ENCODE data around the gene ZNF580. TPM values are rescaled to one million over a fixed set of nuclear protein-coding genes. Genes with fewer than 3 reads are reported as not detected.

Gene ZNF580
- total and polyA plus RNA-seq, 2 donors = 6.4 to 32.9 TPM

DNA sequence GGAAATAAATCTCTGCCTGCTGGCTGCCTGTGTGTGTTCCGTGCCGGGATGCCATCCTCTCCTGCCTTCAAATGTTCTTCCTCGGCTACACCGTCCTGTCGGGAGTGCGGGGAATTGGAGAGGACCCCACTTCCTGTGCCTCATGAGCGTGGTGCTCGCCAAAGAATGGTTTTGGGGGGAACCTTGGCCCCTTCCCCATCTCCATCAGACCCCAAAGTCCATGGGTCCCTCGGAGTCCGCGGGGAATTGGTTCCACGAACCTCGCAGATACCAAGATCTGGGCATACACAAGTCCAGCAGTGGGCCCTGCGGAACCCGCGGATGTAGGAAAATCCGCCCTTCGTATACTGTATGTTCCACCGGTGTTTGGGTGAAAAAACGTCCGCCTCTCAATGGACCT, 37.7 kb upstream of the ZNF580 start:
- Histone ChIP-seq H3K4me3 (ENCODE audit: low read length in 2 of 2) (no peak overlapping the region), H3K36me3 (ENCODE audit: control insufficient read depth in 2 of 2, insufficient read depth in 2 of 2, low read length in 1 of 2) (peaks cover 0 to 4% of the 10 kb centered on the region in 2 donors), H3K4me1 (ENCODE audit: control insufficient read depth in 2 of 2, insufficient read depth in 2 of 2, low read length in 2 of 2) (peaks cover 16 to 49% of the 10 kb centered on the region in 2 donors), H3K27ac (ENCODE audit: low read depth in 1 of 2, low read length in 1 of 2) (no peak overlapping the region), H3K27me3 (ENCODE audit: control insufficient read depth in 2 of 2, insufficient read depth in 1 of 2, low read length in 1 of 2) (no peaks in the 10 kb centered on the region), H3K9me3 (ENCODE audit: control insufficient read depth in 2 of 2, insufficient read depth in 1 of 2, low read length in 1 of 2) (peaks cover 0 to 7% of the 10 kb centered on the region in 2 donors)
- WGBS = 98% methylated on average over 21 of the region's 21 CpGs
- no peak for DNase-seq (ENCODE audit: low read depth in 6 of 9, low spot score in 9 of 9)

DNA sequence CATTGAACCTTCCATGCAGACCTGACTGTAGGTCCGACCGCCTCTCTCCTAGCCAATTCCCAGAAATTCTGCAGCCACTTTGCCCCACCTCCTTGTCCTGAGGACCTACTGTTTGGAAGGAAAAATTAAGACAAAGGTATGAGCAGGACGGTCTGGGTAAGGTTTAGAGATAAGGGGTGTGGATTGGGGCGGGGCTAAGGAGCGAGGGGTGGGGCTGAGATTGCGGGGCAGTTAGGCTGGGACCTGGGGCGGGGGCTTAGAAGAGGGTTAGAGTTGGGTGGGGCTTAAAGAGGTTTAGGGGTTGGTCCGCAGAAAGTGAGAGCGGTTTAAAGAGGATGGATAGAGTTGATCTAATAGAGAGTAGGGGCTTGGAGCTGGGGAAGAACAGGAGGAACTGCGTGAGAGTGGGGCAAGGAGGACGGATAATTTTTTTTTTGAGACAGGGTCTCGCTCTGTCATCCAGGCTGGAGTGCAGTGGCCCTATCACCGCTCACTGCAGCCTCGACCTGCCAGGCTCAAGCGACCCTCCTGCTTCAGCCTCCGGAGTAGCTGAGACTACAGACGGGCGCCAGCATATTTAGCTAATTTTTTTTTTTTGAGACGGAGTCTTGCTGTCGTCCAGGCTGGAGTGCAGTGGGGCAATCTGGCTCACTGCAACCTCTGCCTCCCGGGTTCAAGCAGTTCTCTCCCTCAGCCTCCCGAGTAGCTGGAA, 37.1 kb upstream of the ZNF580 start:
- WGBS = 92% methylated on average over 22 of the region's 22 CpGs
- Histone ChIP-seq H3K27me3 (ENCODE audit: control insufficient read depth in 2 of 2, insufficient read depth in 1 of 2, low read length in 1 of 2) (no peaks in the 10 kb centered on the region), H3K9me3 (ENCODE audit: control insufficient read depth in 2 of 2, insufficient read depth in 1 of 2, low read length in 1 of 2) (peaks cover 0 to 7% of the 10 kb centered on the region in 2 donors), H3K4me1 (ENCODE audit: control insufficient read depth in 2 of 2, insufficient read depth in 2 of 2, low read length in 2 of 2) (peaks cover 16 to 46% of the 10 kb centered on the region in 2 donors), H3K4me3 (ENCODE audit: low read length in 2 of 2) (no peak overlapping the region), H3K36me3 (ENCODE audit: control insufficient read depth in 2 of 2, insufficient read depth in 2 of 2, low read length in 1 of 2) (peaks cover 0 to 4% of the 10 kb centered on the region in 2 donors), H3K27ac (ENCODE audit: low read depth in 1 of 2, low read length in 1 of 2) (no peak overlapping the region)
- no peak for DNase-seq (ENCODE audit: low read depth in 6 of 9, low spot score in 9 of 9)

DNA sequence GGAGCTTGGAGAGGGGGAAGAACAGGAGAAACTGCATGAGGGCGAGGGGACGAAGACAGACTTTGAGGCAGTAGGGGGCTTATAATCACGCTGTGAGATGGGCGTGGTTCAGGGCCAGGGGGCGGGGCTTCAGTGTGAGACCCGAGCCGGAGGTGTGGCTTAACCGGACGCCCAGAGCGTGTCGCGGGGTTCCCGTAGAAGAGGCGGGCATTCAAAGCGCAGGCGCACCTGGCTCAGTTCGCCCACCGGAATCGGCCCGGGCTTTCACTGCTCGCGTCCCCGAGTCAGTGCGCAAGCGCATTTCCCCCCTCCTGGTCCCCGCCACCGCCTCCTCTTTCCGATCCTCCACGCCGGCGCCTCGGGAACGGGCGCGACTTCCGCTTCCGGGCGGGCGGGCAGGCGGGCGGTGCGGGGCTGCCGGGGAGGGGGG, 35.6 kb upstream of the ZNF580 start:
- peak; percentile 87 to 98 (median 92) for DNase-seq (ENCODE audit: low read depth in 6 of 9, low spot score in 9 of 9)
- whole genome bisulfite sequencing = 2% methylated on average over 43 of the region's 43 CpGs

DNA sequence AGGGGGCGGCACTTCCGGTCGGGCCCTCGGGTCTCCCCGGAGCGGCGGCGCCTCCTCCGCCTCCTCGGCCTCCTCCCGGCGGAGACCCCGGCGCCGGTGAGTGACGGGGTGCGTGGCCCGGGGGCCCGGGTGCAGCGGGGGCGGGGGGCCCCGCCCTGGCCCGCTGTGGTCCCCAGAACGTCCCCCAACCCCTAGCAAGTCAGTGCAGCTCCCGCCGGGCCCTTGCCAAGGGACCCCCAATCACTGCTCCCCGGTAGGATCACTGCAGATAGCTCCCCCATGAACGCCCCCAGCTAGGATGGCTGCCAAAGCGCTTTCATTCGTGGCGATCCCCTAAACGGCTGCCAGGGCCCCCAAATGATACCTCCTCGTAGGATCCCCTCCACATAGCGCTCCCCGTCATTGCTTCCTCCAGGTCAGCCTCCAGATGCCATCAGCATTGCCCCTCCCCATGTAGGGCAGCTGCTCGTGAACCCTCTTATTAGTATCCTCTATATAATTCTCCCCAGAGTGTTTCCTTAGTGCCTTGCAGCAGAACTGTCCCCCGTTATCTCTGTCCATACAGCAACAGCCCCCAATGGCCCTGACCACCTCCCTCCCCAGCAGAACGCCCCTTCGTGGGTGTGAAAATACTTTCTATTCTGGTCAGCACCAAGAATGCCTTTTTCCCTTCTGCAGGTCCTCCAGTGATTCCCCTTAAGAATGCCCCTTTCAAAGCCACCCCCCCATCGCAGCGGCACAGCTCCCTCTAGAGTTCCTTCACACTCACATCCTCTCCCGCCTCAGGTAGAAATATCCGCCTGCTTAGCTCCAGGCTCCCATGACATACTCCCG, 34.9 kb upstream of the ZNF580 start, which contains the start of gene ZNF865:
Gene ZNF865 (plus strand): TSS at position 11 of the 834 bp plus-strand sequence. CDS start 7,972 bp downstream, outside the sequence.
- WGBS = under 1% methylated on average over 44 of the region's 44 CpGs
- H3K27me3 ChIP-seq (ENCODE audit: control insufficient read depth in 2 of 2, insufficient read depth in 1 of 2, low read length in 1 of 2) = no peaks in the 10 kb centered on the region
- H3K4me3 ChIP-seq (ENCODE audit: low read length in 2 of 2) = peak within 1 kb of the TSS; percentile 81 to 87
- H3K27ac ChIP-seq (ENCODE audit: low read depth in 1 of 2, low read length in 1 of 2) = peak within 1 kb of the TSS; percentile 86 to 97
- no peaks in the 10 kb centered on the region for H3K9me3 ChIP-seq (ENCODE audit: control insufficient read depth in 2 of 2, insufficient read depth in 1 of 2, low read length in 1 of 2)
- H3K4me1 ChIP-seq (ENCODE audit: control insufficient read depth in 2 of 2, insufficient read depth in 2 of 2, low read length in 2 of 2) = peaks cover 15 to 40% of the 10 kb centered on the region in 2 donors
- H3K36me3 ChIP-seq (ENCODE audit: control insufficient read depth in 2 of 2, insufficient read depth in 2 of 2, low read length in 1 of 2) = peaks cover 11 to 12% of the 10 kb centered on the region in 2 donors
- DNase-seq (ENCODE audit: low read depth in 6 of 9, low spot score in 9 of 9) = peak in 6 of 9 donors; percentile 49 to 86 (median 70)

More for the DNA sequence above, 35.6 kb upstream of the ZNF580 start:
- Histone ChIP-seq H3K4me1 (ENCODE audit: control insufficient read depth in 2 of 2, insufficient read depth in 2 of 2, low read length in 2 of 2) (peaks cover 16 to 44% of the 10 kb centered on the region in 2 donors), H3K9me3 (ENCODE audit: control insufficient read depth in 2 of 2, insufficient read depth in 1 of 2, low read length in 1 of 2) (no peaks in the 10 kb centered on the region), H3K4me3 (ENCODE audit: low read length in 2 of 2) (peak overlapping the region; percentile 56 to 87), H3K27ac (ENCODE audit: low read depth in 1 of 2, low read length in 1 of 2) (peak overlapping the region; percentile 86 to 97), H3K27me3 (ENCODE audit: control insufficient read depth in 2 of 2, insufficient read depth in 1 of 2, low read length in 1 of 2) (no peaks in the 10 kb centered on the region), H3K36me3 (ENCODE audit: control insufficient read depth in 2 of 2, insufficient read depth in 2 of 2, low read length in 1 of 2) (peaks cover 8 to 11% of the 10 kb centered on the region in 2 donors)

DNA sequence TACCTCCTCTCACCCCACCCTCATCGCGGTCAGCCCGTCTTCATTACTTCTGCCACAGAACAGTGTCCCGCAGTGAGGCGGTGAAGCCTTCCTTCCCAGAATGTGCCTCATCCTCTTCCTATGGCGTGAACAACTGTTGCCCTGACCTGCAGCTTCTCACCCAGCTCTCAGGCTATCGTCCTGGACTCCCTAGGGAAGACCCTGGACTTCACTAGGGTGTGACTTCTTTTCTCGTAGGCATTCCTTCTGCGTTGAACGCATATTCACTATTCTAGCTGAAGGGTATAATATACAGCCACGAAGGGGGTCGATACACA, 34.4 kb upstream of the ZNF580 start:
- Histone ChIP-seq H3K4me1 (ENCODE audit: control insufficient read depth in 2 of 2, insufficient read depth in 2 of 2, low read length in 2 of 2) (peaks cover 10 to 34% of the 10 kb centered on the region in 2 donors), H3K9me3 (ENCODE audit: control insufficient read depth in 2 of 2, insufficient read depth in 1 of 2, low read length in 1 of 2) (no peaks in the 10 kb centered on the region), H3K36me3 (ENCODE audit: control insufficient read depth in 2 of 2, insufficient read depth in 2 of 2, low read length in 1 of 2) (peaks cover 11 to 12% of the 10 kb centered on the region in 2 donors), H3K4me3 (ENCODE audit: low read length in 2 of 2) (peak overlapping the region; percentile 81 to 87), H3K27ac (ENCODE audit: low read depth in 1 of 2, low read length in 1 of 2) (peak overlapping the region; percentile 22 to 86), H3K27me3 (ENCODE audit: control insufficient read depth in 2 of 2, insufficient read depth in 1 of 2, low read length in 1 of 2) (no peaks in the 10 kb centered on the region)
- WGBS = 33% methylated on average over 12 of the region's 12 CpGs
- no peak for DNase-seq (ENCODE audit: low read depth in 6 of 9, low spot score in 9 of 9)

DNA sequence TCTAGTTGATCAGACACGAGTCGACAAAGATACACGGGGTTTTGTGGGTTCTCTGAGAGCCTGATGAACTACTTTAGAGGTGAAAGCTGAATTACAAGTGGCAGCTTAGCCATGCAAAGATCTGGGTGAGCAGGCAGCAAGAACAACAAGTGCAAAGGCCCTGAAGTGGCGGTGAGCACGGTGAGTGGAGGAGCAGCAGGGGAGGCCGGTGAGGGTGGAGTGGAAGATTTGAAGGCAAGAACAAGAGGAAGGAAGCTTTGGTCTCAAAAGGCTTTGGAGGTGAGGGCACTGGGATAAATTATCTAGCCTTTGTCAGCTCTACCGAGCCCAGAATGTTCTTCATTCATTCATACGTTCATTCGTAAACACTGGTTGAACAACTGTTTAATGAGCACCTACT, 34.0 kb upstream of the ZNF580 start:
- peaks cover 10 to 30% of the 10 kb centered on the region in 2 donors for H3K4me1 ChIP-seq (ENCODE audit: control insufficient read depth in 2 of 2, insufficient read depth in 2 of 2, low read length in 2 of 2)
- WGBS = 81% methylated on average over 9 of the region's 9 CpGs
- no peak for DNase-seq (ENCODE audit: low read depth in 6 of 9, low spot score in 9 of 9)

DNA sequence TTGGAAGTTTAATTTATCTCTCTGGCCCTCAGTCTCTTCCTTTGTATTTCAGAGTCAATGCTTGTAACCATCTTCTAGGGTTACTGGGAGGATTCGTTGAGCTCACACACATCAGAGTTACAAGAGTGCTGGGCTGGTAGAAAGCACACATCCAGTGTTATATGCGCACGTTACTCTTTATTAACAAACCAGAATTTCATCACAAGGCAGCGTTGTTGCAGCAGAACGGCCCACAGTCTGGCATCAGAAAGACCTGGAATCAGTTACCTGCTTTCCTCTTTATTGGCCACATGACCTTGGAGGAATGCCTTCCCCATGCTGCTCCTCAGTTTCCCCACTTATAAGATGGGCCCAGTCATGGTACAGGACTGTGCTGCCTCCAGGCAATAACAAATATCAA, 31.5 kb upstream of the ZNF580 start:
- H3K27me3 ChIP-seq (ENCODE audit: control insufficient read depth in 2 of 2, insufficient read depth in 1 of 2, low read length in 1 of 2) = no peaks in the 10 kb centered on the region
- DNase-seq (ENCODE audit: low read depth in 6 of 9, low spot score in 9 of 9) = no peak
- H3K27ac ChIP-seq (ENCODE audit: low read depth in 1 of 2, low read length in 1 of 2) = no peak overlapping the region
- H3K9me3 ChIP-seq (ENCODE audit: control insufficient read depth in 2 of 2, insufficient read depth in 1 of 2, low read length in 1 of 2) = no peaks in the 10 kb centered on the region
- 97% methylated on average over 5 of the region's 5 CpGs for WGBS
- peaks cover 12 to 20% of the 10 kb centered on the region in 2 donors for H3K36me3 ChIP-seq (ENCODE audit: control insufficient read depth in 2 of 2, insufficient read depth in 2 of 2, low read length in 1 of 2)
- H3K4me1 ChIP-seq (ENCODE audit: control insufficient read depth in 2 of 2, insufficient read depth in 2 of 2, low read length in 2 of 2) = peaks cover 10 to 21% of the 10 kb centered on the region in 2 donors
- no peak overlapping the region for H3K4me3 ChIP-seq (ENCODE audit: low read length in 2 of 2)

More for the DNA sequence above, 34.0 kb upstream of the ZNF580 start:
- peak overlapping the region in 1 of 2 donors; percentile 81 for H3K4me3 ChIP-seq (ENCODE audit: low read length in 2 of 2)
- peak overlapping the region in 1 of 2 donors; percentile 86 for H3K27ac ChIP-seq (ENCODE audit: low read depth in 1 of 2, low read length in 1 of 2)
- H3K27me3 ChIP-seq (ENCODE audit: control insufficient read depth in 2 of 2, insufficient read depth in 1 of 2, low read length in 1 of 2) = no peaks in the 10 kb centered on the region
- H3K9me3 ChIP-seq (ENCODE audit: control insufficient read depth in 2 of 2, insufficient read depth in 1 of 2, low read length in 1 of 2) = no peaks in the 10 kb centered on the region
- peaks cover 11 to 12% of the 10 kb centered on the region in 2 donors for H3K36me3 ChIP-seq (ENCODE audit: control insufficient read depth in 2 of 2, insufficient read depth in 2 of 2, low read length in 1 of 2)

DNA sequence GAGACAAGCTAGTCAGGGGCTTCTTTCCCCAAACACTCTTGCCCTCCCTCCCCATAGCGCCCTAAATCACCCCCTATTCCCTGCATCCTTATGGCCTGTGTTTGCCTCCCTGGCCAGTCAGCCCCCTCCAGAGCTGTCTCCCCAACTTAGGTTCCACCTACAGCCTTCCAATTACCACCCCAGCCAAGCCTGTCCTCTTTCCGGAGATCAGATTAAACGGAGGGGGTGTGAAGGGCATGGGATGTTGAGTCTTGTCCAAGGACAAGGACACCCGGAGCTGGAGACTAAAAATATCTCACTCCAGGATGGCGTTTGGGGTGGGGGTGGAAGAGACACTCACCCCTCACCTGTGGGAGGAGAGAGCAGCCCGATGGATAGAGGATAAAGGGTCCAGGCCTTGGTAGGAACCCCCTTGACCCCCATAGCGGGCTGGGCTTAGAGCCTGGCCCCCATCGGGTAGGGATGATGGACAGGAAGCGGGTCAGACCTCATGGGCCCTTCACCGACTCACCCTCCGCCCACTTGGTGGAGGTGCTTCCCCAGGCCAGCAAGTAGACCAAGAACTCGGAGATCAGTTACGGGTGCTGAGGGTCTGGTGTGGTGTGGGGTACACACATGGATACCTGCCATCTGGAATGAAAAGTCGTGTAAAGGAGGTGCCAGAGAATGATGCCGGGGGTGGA, 29.4 kb upstream of the ZNF580 start:
- DNase-seq (ENCODE audit: low read depth in 6 of 9, low spot score in 9 of 9) = no peak
- no peaks in the 10 kb centered on the region for H3K27me3 ChIP-seq (ENCODE audit: control insufficient read depth in 2 of 2, insufficient read depth in 1 of 2, low read length in 1 of 2)
- peaks cover 2 to 7% of the 10 kb centered on the region in 2 donors for H3K4me1 ChIP-seq (ENCODE audit: control insufficient read depth in 2 of 2, insufficient read depth in 2 of 2, low read length in 2 of 2)
- H3K27ac ChIP-seq (ENCODE audit: low read depth in 1 of 2, low read length in 1 of 2) = no peak overlapping the region
- 95% methylated on average over 15 of the region's 15 CpGs for WGBS
- H3K9me3 ChIP-seq (ENCODE audit: control insufficient read depth in 2 of 2, insufficient read depth in 1 of 2, low read length in 1 of 2) = no peaks in the 10 kb centered on the region
- no peak overlapping the region for H3K4me3 ChIP-seq (ENCODE audit: low read length in 2 of 2)
- peaks cover 14 to 41% of the 10 kb centered on the region in 2 donors for H3K36me3 ChIP-seq (ENCODE audit: control insufficient read depth in 2 of 2, insufficient read depth in 2 of 2, low read length in 1 of 2)

All from thymus (tissue), 11 donors.